ENCODE measurements around the gene ARID5B.

The ARID5B gene

GRCh38 chr10:62053860-62054259, 152.4 kb downstream of the ARID5B start:
- H3K27ac ChIP-seq (ENCODE audit: low read length): no peak overlapping the region
- H3K4me3 ChIP-seq (ENCODE audit: low read length): no peak overlapping the region
- WGBS (ENCODE audit: insufficient coverage, insufficient read length): no CpG with 5 or more reads among the region's 2 CpGs
- no peaks in the 10 kb centered on the region for H3K9me3 ChIP-seq (ENCODE audit: control insufficient read depth, insufficient read depth, low read length)
- H3K4me1 ChIP-seq (ENCODE audit: control insufficient read depth, insufficient read depth, low read length): peaks cover 3% of the 10 kb centered on the region; the same call in 1 of the 2 replicates
- H3K36me3 ChIP-seq (ENCODE audit: control insufficient read depth, insufficient read depth, low read length): no peaks in the 10 kb centered on the region
- no peaks in the 10 kb centered on the region for H3K27me3 ChIP-seq (ENCODE audit: control insufficient read depth, insufficient read depth, low read length)
- DNase-seq (ENCODE audit: low read depth, low spot score): no peak

GRCh38 chr10:62054408-62054807, 152.9 kb downstream of the ARID5B start:
- no peak overlapping the region for H3K4me3 ChIP-seq (ENCODE audit: low read length)
- H3K4me1 ChIP-seq (ENCODE audit: control insufficient read depth, insufficient read depth, low read length): peaks cover 3% of the 10 kb centered on the region; the same call in 1 of the 2 replicates
- H3K27me3 ChIP-seq (ENCODE audit: control insufficient read depth, insufficient read depth, low read length): no peaks in the 10 kb centered on the region
- no peak overlapping the region for H3K27ac ChIP-seq (ENCODE audit: low read length)
- no peaks in the 10 kb centered on the region for H3K36me3 ChIP-seq (ENCODE audit: control insufficient read depth, insufficient read depth, low read length)
- no peaks in the 10 kb centered on the region for H3K9me3 ChIP-seq (ENCODE audit: control insufficient read depth, insufficient read depth, low read length)
- DNase-seq (ENCODE audit: low read depth, low spot score): no peak

- Histone ChIP-seq H3K4me1 (ENCODE audit: control insufficient read depth, insufficient read depth, low read length) (peaks cover 3% of the 10 kb centered on the region; the same call in 1 of the 2 replicates), H3K4me3 (ENCODE audit: low read length) (no peak overlapping the region), H3K36me3 (ENCODE audit: control insufficient read depth, insufficient read depth, low read length) (no peaks in the 10 kb centered on the region), H3K27me3 (ENCODE audit: control insufficient read depth, insufficient read depth, low read length) (no peaks in the 10 kb centered on the region), H3K9me3 (ENCODE audit: control insufficient read depth, insufficient read depth, low read length) (no peaks in the 10 kb centered on the region), H3K27ac (ENCODE audit: low read length) (no peak overlapping the region)
- WGBS (ENCODE audit: insufficient coverage, insufficient read length): no CpG with 5 or more reads among the region's 1 CpG
- no peak for DNase-seq (ENCODE audit: low read depth, low spot score)
These were observed 153.3 kb downstream of the ARID5B start for GRCh38 chr10:62054830-62055229.

GRCh38 chr10:62056219-62056618, 154.7 kb downstream of the ARID5B start:
- Histone ChIP-seq H3K9me3 (ENCODE audit: control insufficient read depth, insufficient read depth, low read length) (no peaks in the 10 kb centered on the region), H3K4me1 (ENCODE audit: control insufficient read depth, insufficient read depth, low read length) (no peaks in the 10 kb centered on the region), H3K27me3 (ENCODE audit: control insufficient read depth, insufficient read depth, low read length) (no peaks in the 10 kb centered on the region), H3K4me3 (ENCODE audit: low read length) (no peak overlapping the region), H3K27ac (ENCODE audit: low read length) (no peak overlapping the region), H3K36me3 (ENCODE audit: control insufficient read depth, insufficient read depth, low read length) (no peaks in the 10 kb centered on the region)
- no CpG with 5 or more reads among the region's 2 CpGs for whole genome bisulfite sequencing (ENCODE audit: insufficient coverage, insufficient read length)
- no peak for DNase-seq (ENCODE audit: low read depth, low spot score)

- H3K4me1 ChIP-seq (ENCODE audit: control insufficient read depth, insufficient read depth, low read length): no peaks in the 10 kb centered on the region
- no peak overlapping the region for H3K27ac ChIP-seq (ENCODE audit: low read length)
- no peak overlapping the region for H3K4me3 ChIP-seq (ENCODE audit: low read length)
- H3K9me3 ChIP-seq (ENCODE audit: control insufficient read depth, insufficient read depth, low read length): no peaks in the 10 kb centered on the region
- no peaks in the 10 kb centered on the region for H3K27me3 ChIP-seq (ENCODE audit: control insufficient read depth, insufficient read depth, low read length)
- no peak for DNase-seq (ENCODE audit: low read depth, low spot score)
- H3K36me3 ChIP-seq (ENCODE audit: control insufficient read depth, insufficient read depth, low read length): no peaks in the 10 kb centered on the region
- no CpG with 5 or more reads among the region's 3 CpGs for WGBS (ENCODE audit: insufficient coverage, insufficient read length)
These were observed 155.2 kb downstream of the ARID5B start for GRCh38 chr10:62056698-62057097.

- H3K27me3 ChIP-seq (ENCODE audit: control insufficient read depth, insufficient read depth, low read length): no peaks in the 10 kb centered on the region
- H3K9me3 ChIP-seq (ENCODE audit: control insufficient read depth, insufficient read depth, low read length): no peaks in the 10 kb centered on the region
- no peaks in the 10 kb centered on the region for H3K36me3 ChIP-seq (ENCODE audit: control insufficient read depth, insufficient read depth, low read length)
- no peak overlapping the region for H3K27ac ChIP-seq (ENCODE audit: low read length)
- no peak for DNase-seq (ENCODE audit: low read depth, low spot score)
- no peak overlapping the region for H3K4me3 ChIP-seq (ENCODE audit: low read length)
- no peaks in the 10 kb centered on the region for H3K4me1 ChIP-seq (ENCODE audit: control insufficient read depth, insufficient read depth, low read length)
- WGBS (ENCODE audit: insufficient coverage, insufficient read length): no CpG with 5 or more reads among the region's 3 CpGs
These were observed 155.9 kb downstream of the ARID5B start for GRCh38 chr10:62057359-62057758.

GRCh38 chr10:62057850-62058249, 156.4 kb downstream of the ARID5B start:
- Histone ChIP-seq H3K4me1 (ENCODE audit: control insufficient read depth, insufficient read depth, low read length) (no peaks in the 10 kb centered on the region), H3K36me3 (ENCODE audit: control insufficient read depth, insufficient read depth, low read length) (no peaks in the 10 kb centered on the region), H3K4me3 (ENCODE audit: low read length) (no peak overlapping the region), H3K9me3 (ENCODE audit: control insufficient read depth, insufficient read depth, low read length) (no peaks in the 10 kb centered on the region), H3K27ac (ENCODE audit: low read length) (no peak overlapping the region), H3K27me3 (ENCODE audit: control insufficient read depth, insufficient read depth, low read length) (no peaks in the 10 kb centered on the region)
- DNase-seq (ENCODE audit: low read depth, low spot score): no peak
- no CpG with 5 or more reads among the region's 5 CpGs for WGBS (ENCODE audit: insufficient coverage, insufficient read length)

GRCh38 chr10:62058476-62058875, 157.0 kb downstream of the ARID5B start:
- H3K36me3 ChIP-seq (ENCODE audit: control insufficient read depth, insufficient read depth, low read length): no peaks in the 10 kb centered on the region
- no peaks in the 10 kb centered on the region for H3K4me1 ChIP-seq (ENCODE audit: control insufficient read depth, insufficient read depth, low read length)
- no peaks in the 10 kb centered on the region for H3K9me3 ChIP-seq (ENCODE audit: control insufficient read depth, insufficient read depth, low read length)
- DNase-seq (ENCODE audit: low read depth, low spot score): no peak
- no peak overlapping the region for H3K4me3 ChIP-seq (ENCODE audit: low read length)
- no peak overlapping the region for H3K27ac ChIP-seq (ENCODE audit: low read length)
- no peaks in the 10 kb centered on the region for H3K27me3 ChIP-seq (ENCODE audit: control insufficient read depth, insufficient read depth, low read length)
- WGBS (ENCODE audit: insufficient coverage, insufficient read length): no CpG with 5 or more reads among the region's 2 CpGs

GRCh38 chr10:62058896-62059216, 157.4 kb downstream of the ARID5B start:
- Histone ChIP-seq H3K27ac (ENCODE audit: low read length) (no peak overlapping the region), H3K27me3 (ENCODE audit: control insufficient read depth, insufficient read depth, low read length) (no peaks in the 10 kb centered on the region), H3K4me3 (ENCODE audit: low read length) (no peak overlapping the region), H3K4me1 (ENCODE audit: control insufficient read depth, insufficient read depth, low read length) (no peaks in the 10 kb centered on the region), H3K9me3 (ENCODE audit: control insufficient read depth, insufficient read depth, low read length) (no peaks in the 10 kb centered on the region), H3K36me3 (ENCODE audit: control insufficient read depth, insufficient read depth, low read length) (no peaks in the 10 kb centered on the region)
- WGBS (ENCODE audit: insufficient coverage, insufficient read length): no CpG with 5 or more reads among the region's 1 CpG
- DNase-seq (ENCODE audit: low read depth, low spot score): no peak

GRCh38 chr10:62059217-62059920, 157.9 kb downstream of the ARID5B start:
- H3K4me1 ChIP-seq (ENCODE audit: control insufficient read depth, insufficient read depth, low read length): no peaks in the 10 kb centered on the region
- H3K27ac ChIP-seq (ENCODE audit: low read length): no peak overlapping the region
- no peaks in the 10 kb centered on the region for H3K27me3 ChIP-seq (ENCODE audit: control insufficient read depth, insufficient read depth, low read length)
- DNase-seq (ENCODE audit: low read depth, low spot score): no peak
- no CpG with 5 or more reads among the region's 4 CpGs for WGBS (ENCODE audit: insufficient coverage, insufficient read length)
- no peak overlapping the region for H3K4me3 ChIP-seq (ENCODE audit: low read length)
- no peaks in the 10 kb centered on the region for H3K9me3 ChIP-seq (ENCODE audit: control insufficient read depth, insufficient read depth, low read length)
- H3K36me3 ChIP-seq (ENCODE audit: control insufficient read depth, insufficient read depth, low read length): no peaks in the 10 kb centered on the region

- WGBS (ENCODE audit: insufficient coverage, insufficient read length): no CpG with 5 or more reads among the region's 1 CpG
- no peaks in the 10 kb centered on the region for H3K9me3 ChIP-seq (ENCODE audit: control insufficient read depth, insufficient read depth, low read length)
- no peak for DNase-seq (ENCODE audit: low read depth, low spot score)
- H3K27me3 ChIP-seq (ENCODE audit: control insufficient read depth, insufficient read depth, low read length): no peaks in the 10 kb centered on the region
- H3K4me3 ChIP-seq (ENCODE audit: low read length): no peak overlapping the region
- no peaks in the 10 kb centered on the region for H3K36me3 ChIP-seq (ENCODE audit: control insufficient read depth, insufficient read depth, low read length)
- no peak overlapping the region for H3K27ac ChIP-seq (ENCODE audit: low read length)
- H3K4me1 ChIP-seq (ENCODE audit: control insufficient read depth, insufficient read depth, low read length): no peaks in the 10 kb centered on the region
These were observed 160.5 kb downstream of the ARID5B start for GRCh38 chr10:62062028-62062427.

Measured in iPS DF 6.9 (cell line).